Keratinocyte (primary cell): Measurements from ENCODE around the gene SLC19A3.

ENCODE experiments used
- CTCF ChIP-seq, 3 experiments: IDR thresholded peaks in 1 of 3; conservative IDR thresholded peaks in 1 of 3; optimal IDR thresholded peaks in 1 of 3; 2 replicates in 2 of 3; 3 replicates in 1 of 3; pipeline versions ENCODE3 to v1.5.1; 2011; ENCODE audit warnings: low read length in 3 of 3, mild to moderate bottlenecking in 3 of 3, moderate library complexity in 2 of 3, control low read depth in 1 of 3, inconsistent platforms in 1 of 3; ENCODE audit not compliant: insufficient read depth in 2 of 3; ENCODE audit errors: extremely low read depth in 1 of 3
- EZH2 ChIP-seq: IDR thresholded peaks from one replicate; pipeline ENCODE4 v1.6.1; 2012; ENCODE audit warnings: inconsistent platforms, mild to moderate bottlenecking, low read length, moderate library complexity

- TF ChIP-seq EZH2, result no peak
- no peak for TF ChIP-seq CTCF (optimal IDR thresholded peaks at IDR 0.05 in 1 of 3, IDR thresholded peaks at IDR 0.05 in 1 of 3, conservative IDR thresholded peaks at IDR 0.05 in 1 of 3; ENCODE audit: extremely low read depth in 1 of 3, insufficient read depth in 2 of 3, low read length in 3 of 3)
Measured at GRCh38 chr2:227761740-227762476, 44.1 kb upstream of the SLC19A3 start.
